OCI-LY3 (cell line): ENCODE data around the gene UNC13A.

ENCODE experiments used
- H2AFZ ChIP-seq: fragments of 200-600, 300-600 bp; shearing (Covaris generic); 2 replicates; pipeline ENCODE4 v1.6.0; 2014; ENCODE audit warnings: antibody characterized with exemption, low read depth, low read length
- H3K27ac ChIP-seq: fragments of 200-600, 300-600 bp; sonication (generic); 2 replicates; pipeline ENCODE4 v1.5.1; 2014; ENCODE audit warnings: mild to moderate bottlenecking, low read length, moderate library complexity, mixed read lengths
- H3K27me3 ChIP-seq: fragments of 200-600, 300-600 bp; sonication (generic); 2 replicates; pipeline ENCODE4 v1.6.1; 2014; ENCODE audit warnings: low read depth, low read length, mixed read lengths
- H3K36me3 ChIP-seq: fragments of 200-600, 300-600 bp; sonication (generic); replicated peaks from 2 replicates; pipeline ENCODE3; 2014; ENCODE audit warnings: low read depth, low read length, mixed read lengths
- H3K4me1 ChIP-seq: fragments of 300-600, 200-600 bp; sonication (generic); 2 replicates; pipeline ENCODE4 v1.6.1; 2014; ENCODE audit warnings: low read length, mixed read lengths
- H3K4me2 ChIP-seq: fragments of 200-600, 300-600 bp; sonication (generic); 2 replicates; pipeline ENCODE4 v1.6.1; 2014; ENCODE audit warnings: low read length, mixed read lengths
- H3K4me3 ChIP-seq: fragments of 300-600, 200-600 bp; sonication (generic); 2 replicates; pipeline ENCODE4 v1.5.1; 2014; ENCODE audit warnings: antibody characterized with exemption, mild to moderate bottlenecking, low read length, moderate library complexity
- H3K79me2 ChIP-seq: fragments of 300-600, 200-600 bp; shearing (Covaris generic); 2 replicates; pipeline ENCODE4 v1.6.1; 2014; ENCODE audit warnings: mild to moderate bottlenecking, low read length, mixed read lengths
- H3K9ac ChIP-seq: fragments of 300-600, 200-600 bp; shearing (Covaris generic); 2 replicates; pipeline ENCODE4 v1.6.0; 2014; ENCODE audit warnings: mild to moderate bottlenecking, low read length, moderate library complexity
- H3K9me3 ChIP-seq: fragments of 200-600, 300-600 bp; shearing (Covaris generic); 2 replicates; pipeline ENCODE4 v1.6.1; 2014; ENCODE audit warnings: low read length, mixed read lengths; ENCODE audit not compliant: insufficient read depth
- H4K20me1 ChIP-seq: fragments of 200-600, 300-600 bp; sonication (generic); 2 replicates; pipeline ENCODE4 v1.6.1; 2016; ENCODE audit warnings: low read length, mixed read lengths; ENCODE audit not compliant: insufficient read depth
- CTCF ChIP-seq: fragments of 200-600, 300-600 bp; sonication (generic); IDR thresholded peaks from 2 replicates; pipeline ENCODE4 v1.5.1; 2014; ENCODE audit warnings: antibody characterized with exemption, low read length, low read depth
- EZH2phosphoT487 ChIP-seq: fragments of 200-600 bp; shearing (Covaris generic); IDR thresholded peaks from 2 replicates; pipeline ENCODE4 v1.6.1; 2018; ENCODE audit warnings: antibody characterized with exemption, mixed run types, low read depth

UNC13A gene

GRCh38 chr19:17581211-17581874, 106.8 kb downstream of the UNC13A start:
- Histone ChIP-seq H3K27ac (no peak overlapping the region), H3K9ac (no peak overlapping the region), H3K27me3 (no peaks in the 10 kb centered on the region), H2AFZ (no peak overlapping the region), H3K79me2 (no peaks in the 10 kb centered on the region), H3K4me3 (no peak overlapping the region), H3K4me1 (no peaks in the 10 kb centered on the region), H3K9me3 (no peaks in the 10 kb centered on the region), H4K20me1 (no peaks in the 10 kb centered on the region; the same call in 1 of the 2 replicates), H3K4me2 (no peak overlapping the region), H3K36me3 (peaks cover 46% of the 10 kb centered on the region)
- TF ChIP-seq CTCF = no peak
- no peak for TF ChIP-seq EZH2phosphoT487

GRCh38 chr19:17580470-17581144, 107.5 kb downstream of the UNC13A start:
- H3K4me1 ChIP-seq = no peaks in the 10 kb centered on the region
- peaks cover 54% of the 10 kb centered on the region for H3K36me3 ChIP-seq
- TF ChIP-seq CTCF = no peak
- no peak for TF ChIP-seq EZH2phosphoT487
- no peak overlapping the region for H3K4me3 ChIP-seq
- no peak overlapping the region for H3K4me2 ChIP-seq
- no peak overlapping the region for H3K27ac ChIP-seq
- H4K20me1 ChIP-seq = no peaks in the 10 kb centered on the region; the same call in 1 of the 2 replicates
- H3K9me3 ChIP-seq = no peaks in the 10 kb centered on the region
- H2AFZ ChIP-seq = no peak overlapping the region
- H3K79me2 ChIP-seq = no peaks in the 10 kb centered on the region
- H3K9ac ChIP-seq = no peak overlapping the region
- no peaks in the 10 kb centered on the region for H3K27me3 ChIP-seq

GRCh38 chr19:17579661-17580244, 108.4 kb downstream of the UNC13A start:
- Histone ChIP-seq H4K20me1 (no peaks in the 10 kb centered on the region; the same call in 1 of the 2 replicates), H3K27ac (no peak overlapping the region), H3K27me3 (no peaks in the 10 kb centered on the region), H3K4me3 (no peak overlapping the region), H3K4me1 (no peaks in the 10 kb centered on the region), H3K36me3 (peaks cover 55% of the 10 kb centered on the region), H2AFZ (no peak overlapping the region), H3K9me3 (no peaks in the 10 kb centered on the region), H3K9ac (no peak overlapping the region), H3K79me2 (no peaks in the 10 kb centered on the region), H3K4me2 (no peak overlapping the region)
- TF ChIP-seq CTCF (no peak), EZH2phosphoT487 (no peak)

DNA sequence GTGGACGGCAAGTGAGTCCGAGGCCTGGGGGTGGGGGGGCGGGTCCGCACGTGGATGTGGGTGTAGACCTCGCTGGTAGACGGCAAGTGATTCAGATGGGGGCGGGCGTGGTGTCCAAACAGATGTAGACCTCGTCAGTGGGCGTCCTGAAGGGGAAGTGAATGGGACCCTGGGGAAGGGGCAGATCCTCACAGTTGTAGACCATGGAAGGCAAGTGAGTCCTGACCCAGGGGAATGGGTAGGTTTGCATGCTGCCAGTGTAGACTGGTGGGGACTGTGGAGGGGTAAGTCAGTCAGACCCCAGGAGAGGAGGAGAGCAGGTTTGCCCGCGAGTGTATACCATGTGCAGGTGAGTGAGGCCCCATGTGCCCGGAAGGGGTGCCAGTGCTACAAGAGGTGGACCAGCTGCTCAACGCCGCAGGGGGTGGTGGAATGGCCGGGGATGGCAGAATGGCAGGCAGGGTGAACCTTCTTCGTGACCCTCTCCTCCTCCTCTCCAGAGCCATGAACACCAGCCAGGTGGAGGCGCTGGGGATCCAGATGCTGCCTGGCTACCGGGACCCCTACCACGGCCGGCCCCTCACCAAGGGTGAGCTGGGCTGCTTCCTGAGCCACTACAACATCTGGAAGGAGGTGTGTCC, 110.6 kb downstream of the UNC13A start:
- H2AFZ ChIP-seq = no peak overlapping the region
- H4K20me1 ChIP-seq = no peaks in the 10 kb centered on the region; the same call in 1 of the 2 replicates
- no peaks in the 10 kb centered on the region for H3K27me3 ChIP-seq
- no peak overlapping the region for H3K4me2 ChIP-seq
- H3K4me3 ChIP-seq = no peak overlapping the region
- H3K27ac ChIP-seq = no peak overlapping the region
- no peaks in the 10 kb centered on the region for H3K9me3 ChIP-seq
- no peaks in the 10 kb centered on the region for H3K4me1 ChIP-seq
- TF ChIP-seq EZH2phosphoT487 (no peak), CTCF (no peak)
- H3K9ac ChIP-seq = no peak overlapping the region
- no peaks in the 10 kb centered on the region for H3K79me2 ChIP-seq
- H3K36me3 ChIP-seq = peaks cover 59% of the 10 kb centered on the region
